NCI-H1436 treated with DMSO at 0.1 percent for 48 hours (cell line): ENCODE results near the gene CUX1.
"Not testable (repeated sequence)": the region's sequence is repeated elsewhere in the genome, so short reads cannot be mapped to it uniquely, and the experiment has no call there.

ENCODE experiments used
- DNase-seq: peaks from one replicate; lab custom pipeline; 2025; lab: John Stamatoyannopoulos, UW

CUX1 gene

GRCh38 chr7:102312317-102312716, 494.9 kb downstream of the CUX1 start:
- DNase-seq, result no peak

- no peak for DNase-seq
Observed at GRCh38 chr7:102313997-102314780, 496.8 kb downstream of the CUX1 start.

GRCh38 chr7:102317231-102318059, 500.0 kb downstream of the CUX1 start:
- DNase-seq, result no peak

GRCh38 chr7:102318482-102318971, 501.1 kb downstream of the CUX1 start:
- peak; percentile 86 for DNase-seq

- no peak for DNase-seq
Observed at GRCh38 chr7:102319671-102320070, 502.2 kb downstream of the CUX1 start.

- DNase-seq, result no peak
Observed at GRCh38 chr7:102320181-102320580, 502.8 kb downstream of the CUX1 start.

GRCh38 chr7:102320601-102321350, 503.4 kb downstream of the CUX1 start:
- no peak for DNase-seq

- no peak for DNase-seq
Observed at GRCh38 chr7:102321351-102322201, 504.1 kb downstream of the CUX1 start.

- DNase-seq, result no peak
Observed at GRCh38 chr7:102322202-102322715, 504.8 kb downstream of the CUX1 start.

GRCh38 chr7:102323914-102324195, 506.4 kb downstream of the CUX1 start:
- no peak for DNase-seq

GRCh38 chr7:102325106-102325505, 507.7 kb downstream of the CUX1 start:
- DNase-seq, result not testable (repeated sequence)

GRCh38 chr7:102326157-102326889, 508.9 kb downstream of the CUX1 start:
- no peak for DNase-seq

- DNase-seq, result not testable (repeated sequence)
Observed at GRCh38 chr7:102327183-102327582, 509.8 kb downstream of the CUX1 start.

GRCh38 chr7:102328863-102329262, 511.4 kb downstream of the CUX1 start:
- not testable (repeated sequence) for DNase-seq

- not testable (repeated sequence) for DNase-seq
Observed at GRCh38 chr7:102329366-102329765, 511.9 kb downstream of the CUX1 start.

- DNase-seq, result not testable (repeated sequence)
Observed at GRCh38 chr7:102330666-102331460, 513.4 kb downstream of the CUX1 start.
